DMS 273 treated with DMSO at 0.1 percent for 48 hours (cell line): Measurements from ENCODE around the gene DMKN.

Source experiments
- DNase-seq: peaks from one replicate; lab custom pipeline; 2025; lab: John Stamatoyannopoulos, UW

The DMKN gene

GRCh38 chr19:35549879-35550523, 36.6 kb upstream of the DMKN start:
- DNase-seq = no peak

- peak; percentile 17 for DNase-seq
Measured at GRCh38 chr19:35549174-35549788, 35.8 kb upstream of the DMKN start.

DNA sequence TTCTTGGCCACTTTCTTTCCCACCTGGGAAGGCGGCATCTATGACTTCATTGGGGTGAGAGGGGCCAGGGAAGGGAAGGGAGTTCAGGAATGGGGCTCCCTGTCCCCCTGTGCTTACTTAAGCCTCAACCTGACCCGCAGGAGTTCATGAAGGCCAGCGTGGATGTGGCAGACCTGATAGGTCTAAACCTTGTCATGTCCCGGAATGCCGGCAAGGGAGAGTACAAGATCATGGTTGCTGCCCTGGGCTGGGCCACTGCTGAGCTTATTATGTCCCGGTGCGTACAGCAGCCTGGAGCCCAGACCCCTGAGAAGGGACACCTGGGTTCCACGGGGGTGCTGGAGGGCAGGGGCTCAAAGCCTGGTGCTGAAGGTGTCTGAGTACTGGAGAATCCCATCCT, 33.1 kb upstream of the DMKN start:
- DNase-seq = no peak

- no peak for DNase-seq
Measured at GRCh38 chr19:35545855-35546381, 32.5 kb upstream of the DMKN start.

DNA sequence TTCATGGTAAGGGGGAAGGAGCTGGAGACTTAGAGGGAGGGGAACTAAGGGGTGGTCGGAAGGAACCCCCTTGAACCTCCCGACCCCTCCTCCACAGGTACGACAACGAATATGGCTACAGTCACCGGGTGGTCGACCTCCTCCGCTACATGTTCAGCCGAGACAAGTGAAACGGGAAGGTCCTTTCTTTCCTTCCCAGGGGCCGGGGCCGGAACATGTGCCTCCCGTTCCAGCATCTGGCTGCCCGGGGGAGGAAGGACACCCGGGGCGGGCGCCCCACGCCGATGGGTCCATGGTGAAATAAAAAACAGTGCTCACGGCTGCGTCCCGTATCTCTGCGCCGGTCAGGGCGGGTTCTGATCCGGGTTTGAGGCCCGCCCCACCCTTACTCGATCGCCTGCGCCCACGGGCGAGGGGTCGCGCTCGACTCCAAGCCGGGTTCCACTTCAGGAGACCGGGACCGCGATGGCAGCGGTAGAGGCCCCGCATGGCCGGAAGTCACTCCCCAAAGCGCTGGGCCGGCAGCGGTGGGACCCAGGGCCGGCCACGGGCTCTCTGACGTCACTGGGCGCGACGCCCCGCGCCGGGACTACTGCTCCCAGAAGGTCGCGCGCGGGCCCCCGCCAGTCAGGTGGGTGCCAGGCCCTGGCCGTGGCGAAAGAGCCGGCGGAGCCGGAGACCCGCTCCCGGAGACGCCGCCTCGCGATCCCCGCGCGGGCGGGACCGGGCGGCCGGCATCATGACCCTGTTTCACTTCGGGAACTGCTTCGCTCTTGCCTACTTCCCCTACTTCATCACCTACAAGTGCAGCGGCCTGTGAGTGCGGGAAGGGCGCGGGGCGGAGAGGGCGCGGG, 31.8 kb upstream of the DMKN start, which contains the start of gene TMEM147:
Gene TMEM147, plus strand, starts transcription at position 626 of the 854 bp plus-strand sequence. Its CDS starts 114 bp downstream, at position 740.
- peak; percentile 55 for DNase-seq

DNA sequence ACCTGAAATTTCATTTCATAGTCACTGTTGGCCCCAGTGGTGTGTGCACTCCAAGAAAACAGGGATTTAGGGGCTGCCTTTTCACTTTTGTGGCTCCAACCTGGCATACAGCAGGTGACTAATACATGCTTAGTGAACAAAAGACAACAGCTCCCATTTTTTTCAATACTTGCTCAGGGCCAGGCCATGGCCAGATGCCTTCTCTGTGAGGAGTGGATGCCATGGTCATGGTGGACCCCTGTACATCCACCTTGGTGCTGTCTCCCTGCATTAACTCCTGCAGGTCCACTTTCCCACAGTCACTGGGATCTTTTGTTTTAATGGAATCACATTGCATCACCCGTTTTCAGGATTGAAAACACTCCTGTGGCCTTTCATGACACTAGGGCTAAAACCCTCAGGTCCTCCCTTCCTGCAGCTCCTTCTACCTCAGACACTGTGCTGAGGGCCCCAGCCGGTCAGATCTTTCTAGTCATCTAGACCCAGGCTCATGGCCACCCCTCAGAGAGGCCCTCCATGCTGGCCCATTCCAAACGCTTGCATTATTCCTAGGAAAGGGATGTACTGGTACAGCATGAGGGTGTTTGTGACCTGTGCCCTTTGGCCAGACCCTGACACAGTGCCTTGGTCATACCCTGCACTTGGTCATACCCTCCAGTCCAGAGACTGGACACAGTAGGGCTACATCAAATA, 30.8 kb upstream of the DMKN start:
- no peak for DNase-seq

- no peak for DNase-seq
Measured at GRCh38 chr19:35543280-35544109, 30.0 kb upstream of the DMKN start.

GRCh38 chr19:35542209-35542608, 28.8 kb upstream of the DMKN start:
- no peak for DNase-seq

DNA sequence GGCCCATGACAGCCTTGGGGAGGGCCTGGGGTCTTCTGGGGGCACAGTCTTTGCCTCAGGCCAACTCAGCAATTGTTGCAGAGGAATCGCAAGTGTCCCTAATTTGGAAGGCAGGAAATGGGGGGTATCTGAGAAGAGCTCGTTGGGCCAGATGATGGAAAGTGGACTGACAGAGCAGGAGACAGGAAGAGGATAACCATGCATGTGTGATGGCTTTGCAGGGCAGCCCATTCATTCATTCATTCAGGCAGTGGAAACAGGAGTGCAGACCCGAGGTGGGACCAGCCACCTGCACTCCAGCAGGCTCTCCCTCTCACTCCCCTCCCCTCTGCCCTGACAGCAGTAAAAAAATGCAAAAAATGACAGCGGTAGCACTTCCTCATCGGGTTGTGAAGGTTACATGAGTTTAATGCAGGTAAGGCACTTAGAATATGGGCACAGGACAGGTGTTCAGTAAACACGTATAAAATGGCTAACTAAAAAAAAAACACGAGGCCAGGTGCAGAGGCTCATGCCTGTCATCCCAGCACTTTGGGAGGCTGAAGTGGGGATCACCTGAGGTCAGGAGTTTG, 27.0 kb upstream of the DMKN start:
- no peak for DNase-seq

DNA sequence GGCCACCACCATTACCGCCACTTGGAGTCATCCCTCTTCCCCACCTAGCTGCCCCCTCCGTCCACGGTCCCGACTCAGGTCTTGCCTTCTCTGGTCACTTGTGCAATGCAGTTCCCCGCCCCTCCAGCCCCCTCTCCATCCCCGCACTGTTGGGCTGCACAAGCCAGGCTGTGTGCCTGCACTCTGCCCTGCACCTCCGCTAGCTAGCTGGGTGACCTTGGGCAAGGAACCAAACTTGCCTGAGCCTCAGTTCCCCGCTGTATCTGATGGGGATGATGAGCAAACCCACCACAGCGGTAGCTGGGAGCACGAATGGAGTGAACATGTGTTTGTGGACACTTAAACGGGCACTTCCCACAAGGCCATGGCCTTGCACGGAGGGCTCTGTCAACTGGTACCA, 26.4 kb upstream of the DMKN start:
- no peak for DNase-seq

DNA sequence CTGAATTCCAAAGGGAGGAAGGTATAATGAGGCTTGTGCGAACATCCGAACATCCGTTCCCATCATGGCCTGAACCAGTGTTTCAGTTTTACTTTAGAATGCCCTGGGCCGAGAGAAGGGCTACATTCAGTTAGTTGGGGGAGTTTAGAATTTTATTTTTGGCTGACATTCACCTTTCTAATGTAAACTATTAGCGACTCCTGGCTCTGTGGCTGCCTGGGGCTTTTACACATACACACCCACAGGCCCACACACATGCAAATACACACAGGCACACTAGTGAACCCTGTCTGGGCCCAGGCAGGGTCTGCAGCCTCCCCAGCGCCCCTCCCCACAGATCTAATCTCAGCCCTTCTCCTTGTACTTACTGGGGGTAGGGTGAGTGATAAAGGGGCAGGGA, 25.9 kb upstream of the DMKN start:
- DNase-seq = no peak

GRCh38 chr19:35534803-35535480, 21.5 kb upstream of the DMKN start:
- no peak for DNase-seq

DNA sequence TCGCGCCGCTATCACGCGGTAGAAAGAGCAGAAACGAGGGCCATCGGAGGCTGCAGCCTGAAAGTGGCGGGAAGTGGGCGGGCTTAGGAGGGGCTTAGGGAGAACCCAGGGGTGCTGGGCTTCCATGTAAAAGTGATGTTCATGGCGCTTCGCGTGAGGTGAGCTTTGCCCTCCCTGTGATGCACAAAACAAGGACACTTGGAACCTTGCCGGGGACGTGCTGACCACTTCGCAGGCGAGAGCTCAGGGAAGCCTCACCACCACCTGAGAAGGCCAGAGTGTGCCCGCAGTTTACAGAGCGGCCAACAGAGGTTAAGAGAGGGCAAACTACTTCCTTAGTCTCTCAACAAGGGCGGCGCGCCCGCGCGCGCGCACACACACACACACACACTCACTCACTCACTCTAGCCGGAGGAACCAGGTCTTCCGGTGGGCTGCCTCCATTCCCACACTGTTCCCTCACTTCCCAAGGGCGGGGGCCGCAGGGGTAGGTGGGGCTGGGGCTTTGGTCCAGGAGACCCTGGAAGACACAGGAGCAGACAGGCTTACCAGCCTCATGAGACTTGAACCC, 20.5 kb upstream of the DMKN start:
- no peak for DNase-seq

GRCh38 chr19:35533201-35533821, 19.9 kb upstream of the DMKN start, which contains the start of gene GAPDHS:
GAPDHS (plus strand) TSS chr19:35533456; CDS start chr19:35533528, 72 bp downstream.
- DNase-seq = no peak

GRCh38 chr19:35531291-35531690, 17.8 kb upstream of the DMKN start:
- no peak for DNase-seq

DNA sequence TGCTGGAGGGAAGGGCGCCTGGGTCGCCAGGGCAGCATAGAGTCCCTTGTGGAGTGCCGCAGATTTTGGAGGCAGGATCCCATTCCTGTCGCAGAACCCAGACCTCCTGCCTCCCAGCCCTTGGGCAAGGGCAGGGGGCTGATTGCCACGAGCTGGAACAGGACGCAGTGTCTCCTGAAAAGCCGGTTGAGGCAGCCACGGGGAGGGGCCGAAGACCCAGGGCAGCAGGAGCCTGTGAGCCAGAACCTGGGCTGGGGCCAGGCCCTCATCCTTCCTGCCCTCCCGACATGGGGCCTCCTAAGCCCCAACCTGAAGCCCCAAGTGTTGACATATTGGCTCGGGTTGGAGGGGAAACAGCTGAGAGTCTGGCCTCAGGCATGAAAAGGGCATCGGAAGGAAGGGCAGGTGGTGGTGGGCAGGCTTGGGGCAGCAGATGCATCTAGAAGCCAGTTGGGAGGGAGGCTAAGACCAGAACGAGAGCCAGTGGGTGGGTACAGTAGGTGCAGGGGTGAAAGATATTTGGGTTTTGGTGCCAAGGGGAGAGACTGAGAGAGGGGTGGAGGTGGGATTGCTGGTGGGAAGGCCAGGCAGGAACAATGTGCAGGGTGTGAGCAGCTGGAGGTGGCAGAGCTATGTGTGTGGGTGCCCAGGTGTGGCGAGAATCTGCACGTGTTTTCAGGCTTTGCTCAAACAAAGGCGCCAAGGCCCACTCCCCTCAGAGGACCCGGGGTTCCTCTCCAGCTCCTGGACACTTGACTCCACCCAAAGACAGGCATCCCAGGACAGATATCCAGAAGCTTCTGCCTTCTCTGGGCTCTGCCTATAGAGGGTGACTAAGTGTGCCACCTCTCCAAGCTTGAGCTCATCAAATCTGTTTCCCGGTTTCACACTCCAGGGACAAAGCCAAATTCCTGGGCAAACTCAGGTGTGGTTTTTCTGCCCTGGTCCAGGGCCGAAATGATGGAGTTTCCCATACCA, 16.1 kb upstream of the DMKN start:
- DNase-seq = no peak

- no peak for DNase-seq
Measured at GRCh38 chr19:35528218-35529038, 15.0 kb upstream of the DMKN start, which contains the start of gene SBSN. SBSN (minus strand) TSS chr19:35528311; CDS start chr19:35528281, 30 bp downstream.
